Natural killer cell (primary cell): ENCODE results near the gene PPP1R1B. TPM values are rescaled to one million over a fixed set of nuclear protein-coding genes. Genes with fewer than 3 reads are reported as not detected.

ENCODE experiments used
- ATAC-seq, 3 donors: fragments of 150-1000 bp in 2 of 3; fragments of 200-7000 bp in 1 of 3; cut with Tn5 transposase; 1 replicate in 1 of 3; 2 replicates in 2 of 3; pipeline ENCODE4 v1.10.0; 2021; ENCODE audit warnings: mild to moderate bottlenecking in 2 of 3, moderate library complexity in 2 of 3
- DNase-seq, 2 donors: peaks; one replicate each; pipeline versions ENCODE4 v3.0.0 to v3.0.0-alpha.2; 2013 to 2021; ENCODE audit warnings: mixed read lengths in 1 of 2
- H3K27ac ChIP-seq: one replicate; pipeline ENCODE4 v1.5.1; 2013; ENCODE audit warnings: mild to moderate bottlenecking, low read length
- H3K27me3 ChIP-seq: one replicate; pipeline ENCODE4 v1.6.1; 2013; ENCODE audit warnings: low read length; ENCODE audit not compliant: control insufficient read depth, insufficient read depth
- H3K36me3 ChIP-seq: one replicate; pipeline ENCODE4 v1.6.1; 2013; ENCODE audit warnings: low read length; ENCODE audit not compliant: control insufficient read depth, insufficient read depth
- H3K4me1 ChIP-seq: one replicate; pipeline ENCODE4 v1.6.1; 2013; ENCODE audit warnings: low read length; ENCODE audit not compliant: control insufficient read depth, insufficient read depth
- H3K4me3 ChIP-seq: one replicate; pipeline ENCODE4 v1.5.1; 2013; ENCODE audit warnings: low read length
- H3K9me3 ChIP-seq: one replicate; pipeline ENCODE4 v1.6.1; 2013; ENCODE audit warnings: low read length; ENCODE audit not compliant: control insufficient read depth, insufficient read depth
- H3K27ac Mint-ChIP-seq, 2 donors: one replicate each; pipeline ENCODE4 v1.8.0; 2022; ENCODE audit warnings: mild to moderate bottlenecking in 2 of 2, mixed read lengths in 2 of 2, moderate library complexity in 1 of 2
- H3K27me3 Mint-ChIP-seq, 2 donors: one replicate each; pipeline ENCODE4 v1.8.0; 2022; ENCODE audit warnings: low read depth in 2 of 2, mixed read lengths in 2 of 2
- H3K36me3 Mint-ChIP-seq: one replicate; pipeline ENCODE4 v1.8.0; 2022; ENCODE audit warnings: mixed read lengths
- H3K4me1 Mint-ChIP-seq, 2 donors: one replicate each; pipeline ENCODE4 v1.8.0; 2022; ENCODE audit warnings: mixed read lengths in 2 of 2
- H3K4me3 Mint-ChIP-seq: one replicate; pipeline ENCODE4 v1.8.0; 2022; ENCODE audit warnings: mild to moderate bottlenecking, moderate library complexity, mixed read lengths
- H3K9me3 Mint-ChIP-seq, 2 donors: one replicate each; pipeline ENCODE4 v1.8.0; 2022; ENCODE audit warnings: mixed read lengths in 2 of 2
- WGBS: methylation state at CpG from one replicate; pipeline ENCODE4 v1.1.7; 2013; ENCODE audit warnings: missing lambda C conversion rate; ENCODE audit not compliant: insufficient coverage; 5-methylcytosine and 5-hydroxymethylcytosine counted together
- intact Hi-C: fragments of 100-400 bp; cut with micrococcal nuclease; formaldehyde crosslinking; loops from one replicate; pipeline ENCODE4 v1.14.2; 2022
- total RNA-seq, 4 donors: library from RNA; stranded (reverse); fragments of 120-200 nt in 1 of 4; gene quantifications; one replicate each; pipeline versions ENCODE4 v1.2.3 to v1.2.4, GENCODE V29; 2013 to 2022
- TF ChIP-seq, protein P1 (sequence below): fragments of 200-600 bp; IDR thresholded peaks from one replicate; pipeline ENCODE4 v1.8.0; 2022; ENCODE audit warnings: antibody characterized with exemption

Gene PPP1R1B
- total RNA-seq, 3 donors from 2014 or later (not counting 1 experiment from before 2014, with no cell fraction given), result not detected

DNA sequence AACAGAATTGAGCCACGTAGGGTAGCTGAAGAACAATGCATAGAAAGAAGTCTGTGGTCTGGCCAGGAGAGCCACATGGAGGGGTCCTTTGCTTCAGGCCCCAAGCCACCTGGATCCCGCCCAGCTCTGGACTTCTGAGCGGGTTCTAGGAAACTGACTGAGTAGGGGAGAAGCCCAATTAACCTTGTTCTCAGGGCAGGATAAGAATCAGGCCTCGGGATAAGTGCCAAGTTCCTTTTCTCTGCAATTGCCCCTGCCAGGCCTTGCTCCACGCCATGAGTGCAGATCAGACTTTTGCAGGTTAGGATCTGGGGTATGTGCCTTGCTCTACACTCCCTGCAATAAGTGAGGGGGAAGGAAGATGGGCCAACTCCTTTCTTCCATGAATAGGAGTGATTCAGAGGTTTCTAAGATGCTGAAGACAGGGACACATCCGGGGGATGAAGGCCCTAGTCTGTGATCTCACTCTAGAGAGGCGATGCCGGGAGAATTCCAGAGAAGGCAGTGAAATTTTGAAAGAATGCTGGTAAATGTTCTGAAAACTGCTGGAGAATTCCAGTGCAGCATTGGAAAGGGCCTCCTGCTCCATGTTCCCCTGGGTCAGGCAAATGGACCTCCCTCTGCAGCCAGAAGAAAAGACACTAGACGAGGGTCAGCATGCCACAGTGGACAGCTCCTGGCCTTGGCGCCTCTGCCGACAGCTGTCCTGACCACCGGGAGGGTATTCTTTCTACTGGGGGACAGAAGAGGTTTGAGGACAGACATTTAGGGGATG, 24.8 kb upstream of the PPP1R1B start:
- intact Hi-C loops, result no loop called here
- no peak for DNase-seq
- H3K36me3 Mint-ChIP-seq, result no peaks in the 10 kb centered on the region
- H3K27me3 Mint-ChIP-seq, result peaks cover 39 to 74% of the 10 kb centered on the region in 2 donors
- H3K4me1 Mint-ChIP-seq, result peaks cover 0 to 13% of the 10 kb centered on the region in 2 donors
- no peak overlapping the region for H3K27ac Mint-ChIP-seq
- Histone ChIP-seq H3K9me3 (no peaks in the 10 kb centered on the region), H3K27ac (no peak overlapping the region), H3K4me1 (peaks cover 38% of the 10 kb centered on the region), H3K27me3 (peaks cover 72% of the 10 kb centered on the region), H3K4me3 (no peak overlapping the region), H3K36me3 (no peaks in the 10 kb centered on the region)
- no peak for ATAC-seq
- H3K4me3 Mint-ChIP-seq, result no peak overlapping the region
- 29% methylated on average over 9 of the region's 12 CpGs for WGBS
- TF ChIP-seq, protein P1, sequence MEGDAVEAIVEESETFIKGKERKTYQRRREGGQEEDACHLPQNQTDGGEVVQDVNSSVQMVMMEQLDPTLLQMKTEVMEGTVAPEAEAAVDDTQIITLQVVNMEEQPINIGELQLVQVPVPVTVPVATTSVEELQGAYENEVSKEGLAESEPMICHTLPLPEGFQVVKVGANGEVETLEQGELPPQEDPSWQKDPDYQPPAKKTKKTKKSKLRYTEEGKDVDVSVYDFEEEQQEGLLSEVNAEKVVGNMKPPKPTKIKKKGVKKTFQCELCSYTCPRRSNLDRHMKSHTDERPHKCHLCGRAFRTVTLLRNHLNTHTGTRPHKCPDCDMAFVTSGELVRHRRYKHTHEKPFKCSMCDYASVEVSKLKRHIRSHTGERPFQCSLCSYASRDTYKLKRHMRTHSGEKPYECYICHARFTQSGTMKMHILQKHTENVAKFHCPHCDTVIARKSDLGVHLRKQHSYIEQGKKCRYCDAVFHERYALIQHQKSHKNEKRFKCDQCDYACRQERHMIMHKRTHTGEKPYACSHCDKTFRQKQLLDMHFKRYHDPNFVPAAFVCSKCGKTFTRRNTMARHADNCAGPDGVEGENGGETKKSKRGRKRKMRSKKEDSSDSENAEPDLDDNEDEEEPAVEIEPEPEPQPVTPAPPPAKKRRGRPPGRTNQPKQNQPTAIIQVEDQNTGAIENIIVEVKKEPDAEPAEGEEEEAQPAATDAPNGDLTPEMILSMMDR, result no peak
- no peaks in the 10 kb centered on the region for H3K9me3 Mint-ChIP-seq

DNA sequence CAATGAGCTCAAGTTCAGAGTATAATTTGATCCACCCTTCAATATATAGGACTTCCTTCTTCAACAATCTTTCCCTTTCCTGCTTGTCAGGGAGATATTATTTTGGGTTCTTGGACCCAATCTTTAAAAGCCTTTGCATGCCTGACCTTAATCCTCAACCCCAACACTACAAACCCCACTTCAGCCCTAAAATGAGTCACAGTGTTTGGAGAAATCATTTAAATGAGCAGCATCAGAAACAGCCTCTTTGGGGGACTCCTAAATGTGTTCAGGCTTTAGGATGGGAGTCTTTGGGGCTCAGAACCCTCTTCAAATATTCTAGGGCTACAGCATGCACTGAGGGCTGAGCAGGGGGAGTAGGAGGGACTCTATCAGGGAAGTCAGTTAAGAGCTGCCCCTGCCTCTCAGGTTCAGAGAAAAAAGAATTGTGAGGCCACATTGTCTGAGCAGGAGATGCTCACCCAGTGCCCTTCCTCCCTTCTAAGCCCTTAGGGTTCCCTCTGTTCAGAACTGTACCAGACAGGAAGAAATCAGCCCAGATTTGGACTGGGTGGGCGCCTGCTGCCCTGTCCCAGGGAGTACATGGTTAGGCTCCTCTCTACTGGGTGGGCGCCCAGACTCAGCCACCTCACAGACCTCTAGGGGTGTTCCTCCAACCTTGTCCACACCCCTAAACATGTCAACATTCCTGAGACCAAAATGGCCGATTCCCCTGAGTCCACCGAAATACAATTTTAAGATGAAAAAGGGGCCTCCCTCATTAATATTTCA, 24.0 kb upstream of the PPP1R1B start:
- no peak overlapping the region for H3K27ac Mint-ChIP-seq
- H3K27me3 Mint-ChIP-seq, result peaks cover 39 to 73% of the 10 kb centered on the region in 2 donors
- 51% methylated on average over 3 of the region's 4 CpGs for WGBS
- H3K27me3 ChIP-seq, result peaks cover 72% of the 10 kb centered on the region
- H3K9me3 Mint-ChIP-seq, result no peaks in the 10 kb centered on the region
- no peaks in the 10 kb centered on the region for H3K36me3 ChIP-seq
- intact Hi-C loops, result no loop called here
- TF ChIP-seq, protein P1, result no peak
- no peaks in the 10 kb centered on the region for H3K36me3 Mint-ChIP-seq
- no peak overlapping the region for H3K4me3 ChIP-seq
- ATAC-seq (no peak), DNase-seq (no peak)
- peaks cover 0 to 18% of the 10 kb centered on the region in 2 donors for H3K4me1 Mint-ChIP-seq
- no peaks in the 10 kb centered on the region for H3K9me3 ChIP-seq
- H3K4me1 ChIP-seq, result peaks cover 42% of the 10 kb centered on the region
- H3K27ac ChIP-seq, result no peak overlapping the region
- H3K4me3 Mint-ChIP-seq, result no peak overlapping the region

DNA sequence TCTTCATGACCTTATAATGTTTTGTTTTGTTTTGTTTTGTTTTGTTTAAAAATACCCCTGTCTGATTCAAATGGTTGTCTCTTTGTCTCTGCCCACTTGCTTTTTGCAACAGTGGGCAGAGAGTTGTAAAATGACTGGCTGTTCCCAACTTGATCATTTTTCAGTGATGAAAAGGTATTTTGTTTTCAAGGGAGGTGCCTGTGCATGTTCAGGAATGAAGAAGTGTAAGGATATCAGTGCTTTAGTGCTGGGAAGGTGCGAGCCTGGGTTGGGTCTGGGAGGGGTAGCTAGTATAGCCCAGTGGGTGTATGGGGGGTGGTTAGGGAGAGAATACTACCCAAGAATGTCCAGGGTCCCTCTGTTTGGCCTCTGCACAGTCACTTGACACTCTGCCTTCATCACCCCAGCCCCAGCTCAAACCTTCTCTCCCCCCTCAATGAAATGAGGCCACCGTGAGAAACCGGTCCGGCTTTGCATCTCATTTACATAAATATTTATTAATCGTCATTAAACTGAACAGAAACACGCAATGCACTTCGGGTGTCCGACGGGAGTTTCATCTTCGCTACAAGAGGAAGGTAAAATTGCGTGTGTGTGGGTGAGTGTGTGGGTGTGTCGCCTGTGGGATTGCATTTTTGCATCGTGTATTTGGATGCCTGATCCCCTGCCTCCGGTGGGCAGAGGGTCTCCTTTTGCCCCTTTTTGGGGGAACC, 23.3 kb upstream of the PPP1R1B start:
- H3K36me3 ChIP-seq, result no peaks in the 10 kb centered on the region
- Mint-ChIP-seq H3K27me3 (peaks cover 43 to 71% of the 10 kb centered on the region in 2 donors), H3K9me3 (no peaks in the 10 kb centered on the region), H3K36me3 (no peaks in the 10 kb centered on the region), H3K4me1 (peaks cover 0 to 18% of the 10 kb centered on the region in 2 donors), H3K27ac (no peak overlapping the region), H3K4me3 (no peak overlapping the region)
- H3K27ac ChIP-seq, result no peak overlapping the region
- H3K4me1 ChIP-seq, result peaks cover 42% of the 10 kb centered on the region
- DNase-seq (peak in 1 of 2 donors; percentile 30), ATAC-seq (no peak)
- no peak overlapping the region for H3K4me3 ChIP-seq
- H3K27me3 ChIP-seq, result peaks cover 72% of the 10 kb centered on the region
- intact Hi-C loops, result no loop called here
- TF ChIP-seq, protein P1, result no peak
- no peaks in the 10 kb centered on the region for H3K9me3 ChIP-seq
- WGBS, result 9% methylated on average over 13 of the region's 14 CpGs
